ENCODE data around the gene RACK1. TPM values are rescaled to one million over a fixed set of nuclear protein-coding genes. Genes with fewer than 3 reads are reported as not detected.

RACK1 gene
- total RNA-seq, 1 experiment from 2014 or later: 6,126 TPM

GRCh38 chr5:181245427-181246275 is 1.9 kb upstream of the RACK1 start:
- peaks cover 28% of the 10 kb centered on the region for H3K36me3 ChIP-seq (replicated peaks; ENCODE audit: control insufficient read depth, insufficient read depth, low read length)
- peak; percentile 72 for DNase-seq

DNA sequence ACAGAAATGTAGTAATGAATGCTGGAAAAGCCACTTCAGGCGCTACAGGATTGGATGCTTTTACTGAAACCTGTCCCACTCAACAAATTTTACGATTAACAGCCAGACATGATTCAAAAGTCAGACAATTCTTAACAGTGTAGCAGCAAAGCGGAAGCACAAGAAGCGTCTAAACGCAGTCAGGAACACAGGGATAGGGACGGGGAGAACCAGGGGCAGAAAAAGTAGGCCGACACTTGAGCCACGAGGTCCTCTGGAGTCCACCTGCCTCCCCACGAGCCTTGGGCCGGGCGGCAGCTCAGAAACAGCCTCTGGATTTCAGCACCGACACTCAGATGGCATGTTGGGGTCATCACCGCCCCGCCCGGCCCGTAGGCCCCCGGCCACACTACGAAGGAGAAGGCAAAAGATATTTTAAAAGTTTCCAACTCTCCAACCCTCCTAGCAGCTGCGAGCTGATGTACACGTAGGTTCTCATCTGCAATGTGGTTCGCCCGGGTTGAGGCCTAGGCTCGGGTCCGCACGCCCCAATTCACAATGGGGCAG is 615 bp downstream of the RACK1 start:
- H3K27me3 ChIP-seq (ENCODE audit: control insufficient read depth, insufficient read depth, low read length): no peaks in the 10 kb centered on the region
- peaks cover 43% of the 10 kb centered on the region for H3K36me3 ChIP-seq (replicated peaks; ENCODE audit: control insufficient read depth, insufficient read depth, low read length)
- no peak for DNase-seq
- H3K4me3 ChIP-seq (ENCODE audit: insufficient read depth, low read depth, low read length): peak overlapping the region; percentile 79

More at GRCh38 chr5:181245427-181246275, 1.9 kb upstream of the RACK1 start:
- peak overlapping the region; percentile 98 for H3K4me3 ChIP-seq (ENCODE audit: insufficient read depth, low read depth, low read length)
- no peaks in the 10 kb centered on the region for H3K27me3 ChIP-seq (ENCODE audit: control insufficient read depth, insufficient read depth, low read length)

DNA sequence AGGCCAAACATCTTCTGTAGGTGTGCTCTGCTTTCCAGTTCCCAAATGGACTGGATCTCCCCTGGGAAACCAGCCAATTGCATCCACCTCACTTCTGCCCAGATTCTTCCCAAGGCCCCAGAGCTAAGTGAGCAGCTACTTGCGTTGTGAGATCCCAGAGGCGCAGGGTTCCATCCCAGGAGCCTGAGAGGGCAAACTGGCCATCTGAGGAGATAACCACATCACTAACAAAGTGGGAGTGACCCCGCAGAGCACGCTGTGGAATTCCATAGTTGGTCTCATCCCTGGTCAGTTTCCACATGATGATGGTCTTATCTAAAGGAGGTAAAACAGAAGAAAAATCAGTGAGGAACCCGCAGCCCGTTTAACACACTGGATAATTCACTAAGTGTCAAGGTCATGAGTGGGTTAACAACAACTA is 1.7 kb downstream of the RACK1 start:
- no peak for DNase-seq
- peaks cover 54% of the 10 kb centered on the region for H3K36me3 ChIP-seq (replicated peaks; ENCODE audit: control insufficient read depth, insufficient read depth, low read length)
- H3K4me3 ChIP-seq (ENCODE audit: insufficient read depth, low read depth, low read length): peak overlapping the region; percentile 79
- no peaks in the 10 kb centered on the region for H3K27me3 ChIP-seq (ENCODE audit: control insufficient read depth, insufficient read depth, low read length)

GRCh38 chr5:181241393-181241975 is 2.2 kb downstream of the RACK1 start:
- Histone ChIP-seq H3K36me3 (replicated peaks; ENCODE audit: control insufficient read depth, insufficient read depth, low read length) (peaks cover 59% of the 10 kb centered on the region), H3K4me3 (ENCODE audit: insufficient read depth, low read depth, low read length) (no peak overlapping the region), H3K27me3 (ENCODE audit: control insufficient read depth, insufficient read depth, low read length) (no peaks in the 10 kb centered on the region)
- DNase-seq: no peak

GRCh38 chr5:181239062-181239663 is 4.5 kb downstream of the RACK1 start:
- no peaks in the 10 kb centered on the region for H3K27me3 ChIP-seq (ENCODE audit: control insufficient read depth, insufficient read depth, low read length)
- DNase-seq: no peak
- no peak overlapping the region for H3K4me3 ChIP-seq (ENCODE audit: insufficient read depth, low read depth, low read length)
- peaks cover 68% of the 10 kb centered on the region for H3K36me3 ChIP-seq (replicated peaks; ENCODE audit: control insufficient read depth, insufficient read depth, low read length)

DNA sequence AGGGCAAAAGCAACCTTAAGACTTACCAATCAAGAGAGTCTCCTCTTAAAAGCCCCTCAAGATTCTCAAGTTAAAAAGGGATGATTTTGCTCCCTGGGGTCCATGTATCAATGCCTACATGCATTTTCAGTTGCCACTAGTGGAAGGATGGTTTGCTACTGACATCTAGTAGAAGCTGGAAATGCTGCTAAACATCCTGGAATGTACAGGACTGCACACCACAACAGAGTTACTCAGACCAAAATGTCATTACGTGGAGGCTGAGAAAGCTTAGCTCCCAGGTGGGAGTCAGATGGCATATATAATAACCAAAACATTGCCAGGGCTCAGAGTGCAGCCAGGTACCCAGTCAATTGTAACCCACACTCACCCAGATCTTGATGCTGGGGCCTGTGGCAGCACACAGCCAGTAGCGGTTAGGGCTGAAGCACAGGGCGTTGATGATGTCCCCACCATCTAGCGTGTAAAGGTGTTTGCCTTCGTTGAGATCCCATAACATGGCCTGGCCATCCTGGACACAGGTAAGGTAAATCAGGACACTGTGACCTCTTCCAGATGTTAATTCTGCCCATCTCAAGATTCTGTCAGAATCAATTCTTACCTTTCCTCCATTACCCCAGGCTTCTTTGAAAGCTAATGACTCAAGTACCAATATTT is 5.8 kb downstream of the RACK1 start:
- Histone ChIP-seq H3K4me3 (ENCODE audit: insufficient read depth, low read depth, low read length) (no peak overlapping the region), H3K36me3 (replicated peaks; ENCODE audit: control insufficient read depth, insufficient read depth, low read length) (peaks cover 69% of the 10 kb centered on the region)
- no peak for DNase-seq

GRCh38 chr5:181236954-181237641 is 6.6 kb downstream of the RACK1 start:
- Histone ChIP-seq H3K27me3 (ENCODE audit: control insufficient read depth, insufficient read depth, low read length) (no peaks in the 10 kb centered on the region), H3K36me3 (replicated peaks; ENCODE audit: control insufficient read depth, insufficient read depth, low read length) (peaks cover 65% of the 10 kb centered on the region), H3K4me3 (ENCODE audit: insufficient read depth, low read depth, low read length) (no peak overlapping the region)
- no peak for DNase-seq

More for the DNA sequence above, 5.8 kb downstream of the RACK1 start:
- no peaks in the 10 kb centered on the region for H3K27me3 ChIP-seq (ENCODE audit: control insufficient read depth, insufficient read depth, low read length)

- Histone ChIP-seq H3K27me3 (ENCODE audit: control insufficient read depth, insufficient read depth, low read length) (no peaks in the 10 kb centered on the region), H3K36me3 (replicated peaks; ENCODE audit: control insufficient read depth, insufficient read depth, low read length) (peaks cover 59% of the 10 kb centered on the region), H3K4me3 (ENCODE audit: insufficient read depth, low read depth, low read length) (no peak overlapping the region)
- no peak for DNase-seq
Measured at GRCh38 chr5:181236471-181236870, 7.2 kb downstream of the RACK1 start.

GRCh38 chr5:181235689-181236366 is 7.9 kb downstream of the RACK1 start:
- Histone ChIP-seq H3K27me3 (ENCODE audit: control insufficient read depth, insufficient read depth, low read length) (no peaks in the 10 kb centered on the region), H3K4me3 (ENCODE audit: insufficient read depth, low read depth, low read length) (no peak overlapping the region), H3K36me3 (replicated peaks; ENCODE audit: control insufficient read depth, insufficient read depth, low read length) (peaks cover 52% of the 10 kb centered on the region)
- no peak for DNase-seq

DNA sequence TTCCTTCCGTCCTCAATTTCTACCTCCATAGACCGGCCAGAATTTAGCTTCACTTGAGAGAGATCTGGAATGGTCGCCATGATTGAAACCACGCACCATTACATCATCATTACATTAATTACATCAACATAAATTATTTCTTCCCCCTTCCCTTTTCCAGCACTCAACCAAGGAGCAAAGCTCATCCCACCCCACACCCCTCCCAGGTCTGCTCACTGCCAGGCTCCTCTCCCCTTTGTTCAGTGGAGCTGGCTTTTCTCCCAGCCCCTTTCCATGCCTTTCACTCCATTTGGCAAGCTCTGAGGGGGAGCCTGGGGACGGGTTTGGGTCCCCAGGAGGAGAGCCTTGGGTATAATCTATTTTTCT is 8.4 kb downstream of the RACK1 start:
- DNase-seq: peak; percentile 62
- H3K4me3 ChIP-seq (ENCODE audit: insufficient read depth, low read depth, low read length): no peak overlapping the region
- H3K27me3 ChIP-seq (ENCODE audit: control insufficient read depth, insufficient read depth, low read length): no peaks in the 10 kb centered on the region
- peaks cover 52% of the 10 kb centered on the region for H3K36me3 ChIP-seq (replicated peaks; ENCODE audit: control insufficient read depth, insufficient read depth, low read length)

GRCh38 chr5:181234455-181235306 is 9.0 kb downstream of the RACK1 start:
- Histone ChIP-seq H3K4me3 (ENCODE audit: insufficient read depth, low read depth, low read length) (no peak overlapping the region), H3K27me3 (ENCODE audit: control insufficient read depth, insufficient read depth, low read length) (no peaks in the 10 kb centered on the region), H3K36me3 (replicated peaks; ENCODE audit: control insufficient read depth, insufficient read depth, low read length) (peaks cover 50% of the 10 kb centered on the region)
- DNase-seq: no peak

- DNase-seq: peak; percentile 72
- no peak overlapping the region for H3K4me3 ChIP-seq (ENCODE audit: insufficient read depth, low read depth, low read length)
- no peaks in the 10 kb centered on the region for H3K27me3 ChIP-seq (ENCODE audit: control insufficient read depth, insufficient read depth, low read length)
- H3K36me3 ChIP-seq (replicated peaks; ENCODE audit: control insufficient read depth, insufficient read depth, low read length): peaks cover 45% of the 10 kb centered on the region
Measured at GRCh38 chr5:181233801-181234454, 9.8 kb downstream of the RACK1 start.

All from H7 (cell line).